Mesendoderm (in vitro differentiated cells): ENCODE measurements around the gene STAMBP.

Source experiments
- DNase-seq: peaks from one replicate; pipeline ENCODE4 v3.0.0; 2013
- H2AK5ac ChIP-seq: 2 replicates; pipeline ENCODE4 v1.6.1; 2013; ENCODE audit warnings: low read length, inconsistent platforms
- H2BK120ac ChIP-seq: 2 replicates; pipeline ENCODE4 v1.6.1; 2013; ENCODE audit warnings: low read depth, mild to moderate bottlenecking, low read length, moderate library complexity, mixed read lengths
- H2BK15ac ChIP-seq: replicated peaks from 2 replicates; pipeline ENCODE4 v1.6.1; 2013; ENCODE audit warnings: low read depth, mild to moderate bottlenecking, moderate library complexity
- H2BK5ac ChIP-seq: 2 replicates; pipeline ENCODE4 v1.6.1; 2013; ENCODE audit warnings: low read length, inconsistent platforms
- H3K18ac ChIP-seq: 2 replicates; pipeline ENCODE4 v1.6.1; 2013; ENCODE audit warnings: mild to moderate bottlenecking, low read length, mixed read lengths
- H3K23ac ChIP-seq: one replicate; pipeline ENCODE4 v1.6.1; 2013; ENCODE audit warnings: low read length
- H3K27ac ChIP-seq: 2 replicates; pipeline ENCODE4 v1.5.1; 2013; ENCODE audit warnings: low read depth, mild to moderate bottlenecking, inconsistent platforms, low read length, moderate library complexity
- H3K27me3 ChIP-seq: 2 replicates; pipeline ENCODE4 v1.6.1; 2013; ENCODE audit warnings: low read length, control low read depth, mild to moderate bottlenecking, inconsistent platforms; ENCODE audit not compliant: insufficient read depth, poor library complexity
- H3K36me3 ChIP-seq: 2 replicates; pipeline ENCODE4 v1.6.1; 2013; ENCODE audit warnings: low read length, inconsistent platforms; ENCODE audit not compliant: control insufficient read depth, insufficient read depth
- H3K4ac ChIP-seq: one replicate; pipeline ENCODE4 v1.6.1; 2013; ENCODE audit warnings: low read depth, mild to moderate bottlenecking, low read length, moderate library complexity
- H3K4me1 ChIP-seq: 2 replicates; pipeline ENCODE4 v1.6.1; 2013; ENCODE audit warnings: low read depth, low read length, inconsistent platforms; ENCODE audit not compliant: control insufficient read depth
- H3K4me2 ChIP-seq: 2 replicates; pipeline ENCODE4 v1.6.1; 2013; ENCODE audit warnings: low read length
- H3K4me3 ChIP-seq: 2 replicates; pipeline ENCODE4 v1.5.1; 2013; ENCODE audit warnings: mild to moderate bottlenecking, low read length
- H3K56ac ChIP-seq: one replicate; pipeline ENCODE4 v1.6.1; 2013; ENCODE audit warnings: low read length
- H3K79me1 ChIP-seq: 2 replicates; pipeline ENCODE4 v1.6.1; 2013; ENCODE audit warnings: low read length, inconsistent platforms
- H3K79me2 ChIP-seq: 2 replicates; pipeline ENCODE4 v1.6.1; 2013; ENCODE audit warnings: mild to moderate bottlenecking, low read length; ENCODE audit not compliant: control insufficient read depth, insufficient read depth
- H3K9ac ChIP-seq: 2 replicates; pipeline ENCODE4 v1.6.1; 2013; ENCODE audit warnings: low read length, inconsistent platforms
- H4K5ac ChIP-seq: one replicate; pipeline ENCODE4 v1.6.1; 2013; ENCODE audit warnings: low read length
- H4K8ac ChIP-seq: one replicate; pipeline ENCODE4 v1.6.1; 2013; ENCODE audit warnings: low read depth, mild to moderate bottlenecking, control low read depth, low read length, moderate library complexity
- WGBS: extraction: QIAGEN DNeasy Blood & Tissue Kit; methylation state at CpG from one replicate; pipeline ENCODE4 v1.1.7; 2013; ENCODE audit warnings: low lambda C conversion rate, missing lambda C conversion rate; ENCODE audit not compliant: insufficient coverage; ENCODE audit errors: extremely low coverage; 5-methylcytosine and 5-hydroxymethylcytosine counted together

Gene STAMBP

DNA sequence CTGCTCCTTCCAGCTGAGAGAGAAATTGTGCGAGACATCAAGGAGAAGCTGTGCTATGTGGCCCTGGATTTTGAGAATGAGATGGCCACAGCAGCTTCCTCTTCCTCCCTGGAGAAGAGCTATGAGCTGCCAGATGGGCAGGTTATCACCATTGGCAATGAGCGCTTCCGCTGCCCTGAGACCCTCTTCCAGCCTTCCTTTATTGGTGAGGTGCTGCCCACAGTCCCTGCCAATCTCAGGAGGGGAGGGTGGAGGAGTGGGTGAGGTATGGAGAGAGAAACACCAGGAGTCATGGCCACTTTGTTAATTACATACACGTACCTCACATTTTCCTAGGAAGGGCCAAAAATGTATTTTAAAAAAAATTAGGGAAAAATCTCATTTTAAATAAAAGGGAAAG, 85.9 kb downstream of the STAMBP start:
- no CpG with 5 or more reads among the region's 4 CpGs for WGBS
- Histone ChIP-seq H3K4ac (no peak overlapping the region), H3K18ac (no peak overlapping the region), H3K4me1 (no peaks in the 10 kb centered on the region), H2AK5ac (no peak overlapping the region), H2BK120ac (no peak overlapping the region), H3K79me2 (no peaks in the 10 kb centered on the region), H3K23ac (no peak overlapping the region), H3K27me3 (no peaks in the 10 kb centered on the region), H4K5ac (no peak overlapping the region), H3K56ac (no peak overlapping the region), H3K27ac (no peak overlapping the region), H2BK15ac (no peak overlapping the region), H3K4me3 (no peak overlapping the region), H3K4me2 (no peak overlapping the region), H3K9ac (no peak overlapping the region), H2BK5ac (no peak overlapping the region), H4K8ac (no peak overlapping the region), H3K36me3 (no peaks in the 10 kb centered on the region), H3K79me1 (no peaks in the 10 kb centered on the region)
- DNase-seq: no peak

DNA sequence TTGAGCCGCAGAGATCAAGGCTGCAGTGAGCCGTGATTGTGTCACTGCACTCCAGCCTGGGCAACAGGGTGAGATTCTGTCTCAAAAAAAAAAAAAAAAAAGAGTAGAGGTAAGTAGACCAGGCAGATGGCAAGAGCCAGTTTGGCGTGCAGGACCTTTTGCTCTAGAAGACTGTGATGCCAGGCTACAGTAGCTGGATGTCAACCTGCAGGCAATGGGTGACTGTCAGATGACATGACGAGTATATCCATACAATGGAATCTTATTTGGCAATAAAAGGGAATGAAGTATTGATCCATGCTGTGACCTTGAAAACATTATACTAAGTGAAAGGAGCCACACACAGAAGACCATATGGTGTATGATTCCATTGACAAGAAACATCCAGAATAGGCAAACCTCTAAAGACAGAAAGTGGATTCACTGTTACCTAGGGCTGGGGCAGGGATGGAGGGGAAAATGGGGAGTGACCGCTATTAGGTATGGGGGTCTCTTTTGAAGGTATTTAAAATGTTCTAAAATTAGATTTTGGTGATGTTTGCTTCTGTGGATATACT, 86.8 kb downstream of the STAMBP start:
- H3K27me3 ChIP-seq: no peaks in the 10 kb centered on the region
- H3K4me3 ChIP-seq: no peak overlapping the region
- no peak overlapping the region for H2BK15ac ChIP-seq
- WGBS: no CpG with 5 or more reads among the region's 5 CpGs
- H3K9ac ChIP-seq: no peak overlapping the region
- no peak overlapping the region for H3K27ac ChIP-seq
- H2BK120ac ChIP-seq: no peak overlapping the region
- H3K36me3 ChIP-seq: no peaks in the 10 kb centered on the region
- no peaks in the 10 kb centered on the region for H3K79me1 ChIP-seq
- no peak for DNase-seq
- no peak overlapping the region for H3K23ac ChIP-seq
- no peaks in the 10 kb centered on the region for H3K79me2 ChIP-seq
- H4K8ac ChIP-seq: no peak overlapping the region
- no peaks in the 10 kb centered on the region for H3K4me1 ChIP-seq
- H3K18ac ChIP-seq: no peak overlapping the region
- H2BK5ac ChIP-seq: no peak overlapping the region
- H3K4ac ChIP-seq: no peak overlapping the region
- no peak overlapping the region for H4K5ac ChIP-seq
- H3K4me2 ChIP-seq: no peak overlapping the region
- H3K56ac ChIP-seq: no peak overlapping the region
- H2AK5ac ChIP-seq: no peak overlapping the region

DNA sequence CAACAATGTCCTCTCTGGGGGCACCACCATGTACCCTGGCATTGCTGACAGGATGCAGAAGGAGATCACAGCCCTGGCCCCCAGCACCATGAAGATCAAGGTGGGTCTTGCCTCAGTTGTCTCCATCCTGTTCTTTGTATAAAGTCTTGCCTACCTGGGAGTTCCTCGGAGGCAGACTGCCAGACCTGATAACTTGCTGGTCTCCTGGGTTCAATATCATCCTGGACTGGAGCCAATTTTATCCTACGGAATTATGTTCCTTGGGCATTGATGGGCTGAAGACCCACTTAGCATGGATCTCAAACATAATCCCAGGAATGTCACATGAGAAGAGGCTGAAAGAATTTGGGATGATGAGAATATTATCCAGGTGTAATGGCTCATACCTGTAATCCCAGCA, 87.9 kb downstream of the STAMBP start:
- Histone ChIP-seq H3K18ac (no peak overlapping the region), H3K23ac (no peak overlapping the region), H2BK15ac (no peak overlapping the region), H3K4ac (no peak overlapping the region), H3K4me2 (no peak overlapping the region), H3K56ac (no peak overlapping the region), H3K79me1 (no peaks in the 10 kb centered on the region), H4K8ac (no peak overlapping the region), H3K27me3 (no peaks in the 10 kb centered on the region), H3K27ac (no peak overlapping the region), H3K9ac (no peak overlapping the region), H2AK5ac (no peak overlapping the region), H3K79me2 (no peaks in the 10 kb centered on the region), H3K36me3 (no peaks in the 10 kb centered on the region), H2BK120ac (no peak overlapping the region), H4K5ac (no peak overlapping the region), H3K4me3 (no peak overlapping the region), H3K4me1 (peaks cover 2% of the 10 kb centered on the region), H2BK5ac (no peak overlapping the region)
- no peak for DNase-seq
- no CpG with 5 or more reads among the region's 2 CpGs for WGBS

DNA sequence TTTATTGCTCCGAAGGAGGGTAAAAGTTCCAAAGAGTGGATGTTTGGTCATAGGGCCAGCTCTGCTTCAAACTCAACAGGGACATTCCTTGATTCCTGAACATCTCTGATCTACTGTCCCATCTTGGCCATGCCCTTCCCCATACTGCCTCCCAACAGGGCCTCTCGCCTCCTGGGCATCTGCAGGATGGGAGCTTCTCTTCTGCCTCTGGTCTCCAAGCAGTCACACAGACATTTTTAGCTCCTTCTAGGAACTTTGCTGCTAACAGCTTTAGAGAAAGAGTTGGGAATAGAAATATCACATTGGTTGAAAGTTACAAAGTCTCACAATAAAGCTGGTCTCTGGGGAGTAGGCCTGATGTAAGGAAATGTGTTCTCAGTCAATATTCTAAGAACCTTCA, 88.5 kb downstream of the STAMBP start:
- no peak for DNase-seq
- no peak overlapping the region for H2BK15ac ChIP-seq
- no peak overlapping the region for H2BK5ac ChIP-seq
- H3K23ac ChIP-seq: no peak overlapping the region
- H3K27me3 ChIP-seq: no peaks in the 10 kb centered on the region
- no peak overlapping the region for H3K4ac ChIP-seq
- no peaks in the 10 kb centered on the region for H3K79me1 ChIP-seq
- H3K36me3 ChIP-seq: no peaks in the 10 kb centered on the region
- no peak overlapping the region for H4K5ac ChIP-seq
- no peak overlapping the region for H4K8ac ChIP-seq
- H3K27ac ChIP-seq: no peak overlapping the region
- H3K18ac ChIP-seq: no peak overlapping the region
- H3K4me1 ChIP-seq: peaks cover 2% of the 10 kb centered on the region
- H3K4me2 ChIP-seq: no peak overlapping the region
- H2BK120ac ChIP-seq: no peak overlapping the region
- H3K4me3 ChIP-seq: no peak overlapping the region
- H3K9ac ChIP-seq: no peak overlapping the region
- no CpG with 5 or more reads among the region's 2 CpGs for whole genome bisulfite sequencing
- H3K79me2 ChIP-seq: no peaks in the 10 kb centered on the region
- H2AK5ac ChIP-seq: no peak overlapping the region
- H3K56ac ChIP-seq: no peak overlapping the region

DNA sequence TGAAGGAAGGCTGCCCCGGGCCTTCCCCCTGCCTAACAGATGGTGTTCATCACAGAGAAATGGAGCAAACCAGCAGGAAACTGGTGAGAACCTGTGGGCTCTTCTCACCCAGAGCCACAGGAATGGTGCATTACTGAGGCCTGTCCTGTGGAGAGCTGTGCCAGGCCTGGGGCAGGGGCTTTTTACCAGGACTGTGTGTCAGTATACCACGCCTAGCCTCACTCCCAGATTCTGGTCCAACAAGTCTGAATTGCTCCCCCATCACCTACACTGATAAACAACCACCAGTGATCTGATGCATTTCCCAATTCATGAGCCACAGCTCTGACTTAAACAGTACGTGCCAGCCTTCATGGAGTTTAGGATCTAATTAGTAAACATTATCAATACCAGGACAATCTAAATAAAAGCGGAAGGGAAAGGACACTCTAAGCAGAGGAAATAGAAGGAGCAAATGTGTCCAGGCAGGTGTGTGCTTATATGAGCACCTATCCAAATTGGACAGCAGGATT, 89.0 kb downstream of the STAMBP start:
- Histone ChIP-seq H4K5ac (no peak overlapping the region), H3K27me3 (no peaks in the 10 kb centered on the region), H2AK5ac (no peak overlapping the region), H2BK15ac (no peak overlapping the region), H2BK5ac (no peak overlapping the region), H3K4me3 (no peak overlapping the region), H3K79me1 (no peaks in the 10 kb centered on the region), H3K36me3 (no peaks in the 10 kb centered on the region), H3K4ac (no peak overlapping the region), H3K27ac (no peak overlapping the region), H3K79me2 (no peaks in the 10 kb centered on the region), H3K4me1 (peaks cover 2% of the 10 kb centered on the region), H3K18ac (no peak overlapping the region), H3K9ac (no peak overlapping the region), H4K8ac (no peak overlapping the region), H3K23ac (no peak overlapping the region), H3K4me2 (no peak overlapping the region), H3K56ac (no peak overlapping the region), H2BK120ac (no peak overlapping the region)
- DNase-seq: no peak
- no CpG with 5 or more reads among the region's 4 CpGs for WGBS

DNA sequence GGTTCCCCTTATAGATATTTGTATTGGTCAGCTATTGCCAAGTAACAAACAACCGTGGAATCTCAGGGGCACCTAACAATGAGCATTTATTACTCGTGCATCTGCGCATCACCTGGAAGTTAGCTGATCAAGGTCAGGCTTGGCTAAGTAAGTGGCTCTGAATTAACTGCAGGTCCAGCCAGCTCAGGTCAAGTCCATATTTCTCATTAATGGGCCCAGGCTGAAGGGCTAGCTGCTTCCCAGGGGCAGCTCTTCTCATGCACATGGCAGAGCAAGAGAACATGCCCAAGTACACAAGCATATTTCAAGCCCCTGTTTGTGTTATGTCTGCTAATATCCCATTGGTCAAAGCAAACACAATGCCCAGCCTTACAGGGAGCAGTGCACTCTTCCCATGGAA, 90.1 kb downstream of the STAMBP start:
- H3K36me3 ChIP-seq: no peaks in the 10 kb centered on the region
- no peak overlapping the region for H3K56ac ChIP-seq
- H3K23ac ChIP-seq: no peak overlapping the region
- WGBS: no CpG with 5 or more reads among the region's 3 CpGs
- no peaks in the 10 kb centered on the region for H3K27me3 ChIP-seq
- H2AK5ac ChIP-seq: no peak overlapping the region
- no peak overlapping the region for H3K9ac ChIP-seq
- H3K27ac ChIP-seq: no peak overlapping the region
- no peak overlapping the region for H4K5ac ChIP-seq
- no peak overlapping the region for H4K8ac ChIP-seq
- no peak overlapping the region for H2BK15ac ChIP-seq
- H3K4me3 ChIP-seq: no peak overlapping the region
- no peak overlapping the region for H3K18ac ChIP-seq
- DNase-seq: no peak
- H3K4me1 ChIP-seq: peaks cover 2% of the 10 kb centered on the region
- no peak overlapping the region for H3K4me2 ChIP-seq
- no peaks in the 10 kb centered on the region for H3K79me2 ChIP-seq
- no peak overlapping the region for H3K4ac ChIP-seq
- no peaks in the 10 kb centered on the region for H3K79me1 ChIP-seq
- H2BK120ac ChIP-seq: no peak overlapping the region
- H2BK5ac ChIP-seq: no peak overlapping the region
